Chondrocyte (in vitro differentiated cells): ENCODE results near the gene TBX5. TPM values are rescaled to one million over a fixed set of nuclear protein-coding genes. Genes with fewer than 3 reads are reported as not detected.

Source experiments
- DNase-seq: peaks from one replicate; pipeline ENCODE4 v3.0.0; 2021; ENCODE audit warnings: mixed read lengths, low spot score
- H3K27ac Mint-ChIP-seq: one replicate; pipeline ENCODE4 v1.8.0; 2021; ENCODE audit warnings: mild to moderate bottlenecking, moderate library complexity, mixed read lengths; ENCODE audit not compliant: unreplicated experiment
- H3K27me3 Mint-ChIP-seq: 2 replicates; pipeline ENCODE4 v1.8.0; 2021; ENCODE audit warnings: low read depth, mixed read lengths
- H3K36me3 Mint-ChIP-seq: 2 replicates; pipeline ENCODE4 v1.8.0; 2021; ENCODE audit warnings: low read depth, mixed read lengths
- H3K4me1 Mint-ChIP-seq: 2 replicates; pipeline ENCODE4 v1.8.0; 2021; ENCODE audit warnings: low read depth, mild to moderate bottlenecking, mixed read lengths
- H3K4me3 Mint-ChIP-seq: one replicate; pipeline ENCODE4 v1.8.0; 2021; ENCODE audit warnings: mild to moderate bottlenecking, moderate library complexity, mixed read lengths; ENCODE audit not compliant: unreplicated experiment
- H3K9me3 Mint-ChIP-seq: 2 replicates; pipeline ENCODE4 v1.8.0; 2021; ENCODE audit warnings: low read depth, mixed read lengths
- CTCF ChIP-seq: fragments of 200-600 bp; sonication (generic); IDR thresholded peaks from 2 replicates; pipeline ENCODE4 v1.5.0; 2021; ENCODE audit warnings: antibody characterized with exemption, mild to moderate bottlenecking, moderate library complexity
- total RNA-seq: library from RNA; stranded (reverse); gene quantifications from 3 replicates; pipeline ENCODE4 v1.2.1, GENCODE V29; 2021

TBX5 gene
- total RNA-seq, 1 donor from 2014 or later: not detected

- H3K4me3 Mint-ChIP-seq: no peak overlapping the region
- no peaks in the 10 kb centered on the region for H3K4me1 Mint-ChIP-seq
Observed at GRCh38 chr12:114447799-114448617, 42.1 kb upstream of the TBX5 start.

DNA sequence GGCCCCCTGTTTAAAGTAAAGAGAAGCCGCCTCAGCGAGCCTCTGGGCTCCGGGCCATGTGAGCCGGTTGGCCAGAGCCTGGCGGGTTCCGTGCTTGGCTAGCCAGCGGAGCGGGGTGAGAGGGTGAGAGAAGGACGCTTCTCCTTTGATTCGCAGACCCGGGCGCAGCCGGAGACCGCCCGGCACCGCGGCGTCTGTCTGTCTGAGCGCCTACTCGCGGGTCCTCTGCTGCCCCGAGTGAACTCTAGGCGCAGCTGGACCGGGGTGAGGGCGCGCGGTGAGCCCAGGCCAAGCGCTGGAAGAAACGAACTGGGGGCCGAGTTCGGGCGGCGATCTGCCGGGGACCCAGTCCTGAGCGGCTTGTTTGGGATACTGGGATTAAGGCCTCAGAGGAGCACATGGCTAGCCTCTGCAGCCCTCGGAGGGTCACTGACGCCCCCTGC, 41.4 kb upstream of the TBX5 start:
- Mint-ChIP-seq H3K36me3 (no peaks in the 10 kb centered on the region), H3K4me1 (no peaks in the 10 kb centered on the region), H3K27me3 (peaks cover 84% of the 10 kb centered on the region), H3K27ac (no peak overlapping the region), H3K4me3 (no peak overlapping the region), H3K9me3 (no peaks in the 10 kb centered on the region)
- no peak for TF ChIP-seq CTCF
- no peak for DNase-seq

More at GRCh38 chr12:114447799-114448617, 42.1 kb upstream of the TBX5 start:
- DNase-seq: no peak
- H3K9me3 Mint-ChIP-seq: no peaks in the 10 kb centered on the region
- no peak for TF ChIP-seq CTCF
- no peaks in the 10 kb centered on the region for H3K36me3 Mint-ChIP-seq
- H3K27me3 Mint-ChIP-seq: peaks cover 77% of the 10 kb centered on the region
- no peak overlapping the region for H3K27ac Mint-ChIP-seq

DNA sequence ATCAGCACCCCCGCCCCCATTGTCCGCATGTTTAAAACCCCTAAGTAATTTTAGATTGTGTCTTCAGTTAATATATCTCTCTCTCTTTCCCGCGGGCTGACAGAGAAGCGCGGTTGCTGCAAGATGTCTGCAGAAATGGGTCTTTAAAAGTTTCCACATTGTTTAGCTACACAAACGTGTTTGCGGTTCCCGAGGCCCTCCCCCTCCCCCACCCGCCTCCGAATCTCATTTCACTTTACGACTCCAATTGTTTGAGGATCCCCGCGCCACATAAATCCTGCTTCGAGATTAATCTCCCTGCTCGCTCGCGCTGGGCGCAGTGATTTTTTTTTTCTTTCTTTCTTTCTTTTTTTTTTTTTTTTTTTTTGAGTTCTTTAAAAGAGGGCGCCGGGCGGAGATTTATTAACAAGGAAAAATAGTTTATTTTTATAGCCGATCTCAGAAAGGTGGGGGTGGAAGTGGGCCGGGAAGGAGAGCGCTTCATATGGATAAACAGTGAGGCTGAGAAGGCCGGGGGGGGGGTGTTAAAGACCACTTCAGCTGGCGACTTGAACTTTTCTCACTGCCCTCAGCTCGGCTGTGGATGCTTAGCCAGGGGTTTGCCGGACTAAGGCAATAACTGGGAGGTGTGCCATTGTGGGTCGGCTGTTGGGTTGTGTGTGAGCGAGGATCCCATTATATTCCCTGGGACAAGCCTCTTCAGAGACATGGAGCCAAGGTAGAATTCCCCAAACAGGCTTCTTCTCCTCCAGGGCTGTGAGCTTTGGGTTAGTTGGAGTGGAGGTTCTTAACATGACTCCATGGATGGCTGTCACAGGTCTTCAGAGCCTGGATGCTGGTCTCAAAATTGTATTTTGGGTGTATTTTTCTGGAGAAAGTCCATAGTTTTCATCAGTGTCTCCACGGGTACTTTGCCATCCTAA, 39.7 kb upstream of the TBX5 start:
- Mint-ChIP-seq H3K27ac (no peak overlapping the region), H3K4me1 (no peaks in the 10 kb centered on the region), H3K36me3 (no peaks in the 10 kb centered on the region), H3K9me3 (no peaks in the 10 kb centered on the region), H3K4me3 (no peak overlapping the region), H3K27me3 (peaks cover 88% of the 10 kb centered on the region)
- no peak for DNase-seq
- TF ChIP-seq CTCF: no peak

GRCh38 chr12:114444422-114445279, 38.7 kb upstream of the TBX5 start:
- no peak for DNase-seq
- Mint-ChIP-seq H3K4me3 (no peak overlapping the region), H3K4me1 (no peaks in the 10 kb centered on the region), H3K36me3 (no peaks in the 10 kb centered on the region), H3K27me3 (peaks cover 89% of the 10 kb centered on the region), H3K27ac (no peak overlapping the region), H3K9me3 (no peaks in the 10 kb centered on the region)
- no peak for TF ChIP-seq CTCF
